NCI-H1105 (cell line): ENCODE measurements around the gene KCNQ4.

ENCODE experiments used
- DNase-seq: peaks from one replicate; lab custom pipeline; 2025; lab: John Stamatoyannopoulos, UW

The KCNQ4 gene

DNA sequence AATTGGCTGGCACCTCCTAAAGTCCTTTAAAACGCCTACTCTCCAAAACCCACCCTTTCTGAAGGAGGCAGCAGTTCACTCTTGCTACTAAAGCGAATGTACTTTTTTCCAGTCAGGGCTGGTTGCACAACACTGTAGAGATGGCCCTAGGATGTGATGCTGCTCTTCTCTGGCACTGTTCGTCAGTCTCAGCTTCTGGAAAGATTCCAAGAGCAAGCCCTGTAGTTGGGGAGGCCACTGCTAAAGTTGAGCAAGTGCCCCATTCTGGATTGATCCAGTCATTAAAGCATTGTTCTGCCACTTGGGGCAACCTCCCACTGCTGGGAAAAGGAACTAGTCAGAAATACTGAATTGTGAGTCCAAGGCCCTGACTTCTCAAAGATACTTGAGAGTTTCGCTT, 28.5 kb upstream of the KCNQ4 start:
- DNase-seq: no peak

DNA sequence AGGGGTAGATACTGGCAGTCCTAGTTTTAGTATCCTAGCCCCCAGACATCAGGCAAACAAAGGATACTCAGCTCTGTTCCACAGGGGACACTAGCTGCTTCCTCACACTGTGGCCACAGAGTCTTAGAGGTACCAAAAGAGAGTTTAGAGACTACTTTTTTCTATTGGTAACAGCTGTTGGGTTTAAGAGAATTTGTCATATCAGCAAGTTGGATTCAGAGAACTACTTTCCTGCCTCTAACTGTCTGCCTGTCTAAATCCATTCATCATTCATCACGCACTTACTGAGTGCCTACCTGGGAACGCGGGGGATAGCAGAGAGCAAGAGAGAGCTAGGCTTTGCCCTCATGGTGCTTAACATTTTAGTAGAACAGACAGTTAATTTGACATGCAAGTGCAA, 27.1 kb upstream of the KCNQ4 start:
- DNase-seq: no peak

DNA sequence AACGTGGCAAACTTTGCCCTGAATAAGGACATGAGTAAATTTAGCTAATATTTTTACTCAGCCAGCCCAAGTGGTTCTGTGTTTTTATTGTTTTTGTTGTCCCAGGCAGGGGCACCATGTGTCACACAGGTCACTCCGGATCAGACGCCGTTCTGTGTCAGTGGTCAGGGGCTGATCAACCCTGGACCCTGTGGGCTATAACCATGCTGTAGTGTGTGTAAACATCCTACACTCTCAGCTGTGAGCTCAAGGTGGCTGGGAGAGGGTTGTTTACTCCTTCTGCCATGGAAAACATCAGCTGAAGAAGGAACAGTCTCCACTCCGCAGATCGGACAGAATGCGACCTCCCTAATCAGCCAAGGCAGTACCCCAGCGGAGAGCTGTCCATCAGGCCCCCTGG, 26.5 kb upstream of the KCNQ4 start:
- no peak for DNase-seq

DNA sequence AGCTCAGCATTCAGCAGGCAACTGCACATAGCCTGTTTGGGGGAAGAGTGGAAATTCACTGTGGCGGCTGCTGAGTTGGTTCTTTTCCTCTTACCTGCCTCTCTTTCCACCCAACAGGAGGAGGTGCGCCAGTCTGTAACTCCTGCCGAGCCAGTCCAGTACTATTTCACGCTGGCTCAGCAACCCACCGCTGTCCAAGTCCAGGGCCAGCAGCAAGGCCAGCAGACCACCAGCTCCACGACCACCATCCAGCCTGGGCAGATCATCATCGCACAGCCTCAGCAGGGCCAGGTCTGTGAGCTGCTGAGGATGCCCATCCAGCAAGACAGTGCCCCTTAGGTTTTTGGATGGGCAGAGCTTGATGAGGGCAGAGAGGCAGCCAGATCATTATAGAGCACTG, 25.6 kb upstream of the KCNQ4 start:
- DNase-seq: no peak

DNA sequence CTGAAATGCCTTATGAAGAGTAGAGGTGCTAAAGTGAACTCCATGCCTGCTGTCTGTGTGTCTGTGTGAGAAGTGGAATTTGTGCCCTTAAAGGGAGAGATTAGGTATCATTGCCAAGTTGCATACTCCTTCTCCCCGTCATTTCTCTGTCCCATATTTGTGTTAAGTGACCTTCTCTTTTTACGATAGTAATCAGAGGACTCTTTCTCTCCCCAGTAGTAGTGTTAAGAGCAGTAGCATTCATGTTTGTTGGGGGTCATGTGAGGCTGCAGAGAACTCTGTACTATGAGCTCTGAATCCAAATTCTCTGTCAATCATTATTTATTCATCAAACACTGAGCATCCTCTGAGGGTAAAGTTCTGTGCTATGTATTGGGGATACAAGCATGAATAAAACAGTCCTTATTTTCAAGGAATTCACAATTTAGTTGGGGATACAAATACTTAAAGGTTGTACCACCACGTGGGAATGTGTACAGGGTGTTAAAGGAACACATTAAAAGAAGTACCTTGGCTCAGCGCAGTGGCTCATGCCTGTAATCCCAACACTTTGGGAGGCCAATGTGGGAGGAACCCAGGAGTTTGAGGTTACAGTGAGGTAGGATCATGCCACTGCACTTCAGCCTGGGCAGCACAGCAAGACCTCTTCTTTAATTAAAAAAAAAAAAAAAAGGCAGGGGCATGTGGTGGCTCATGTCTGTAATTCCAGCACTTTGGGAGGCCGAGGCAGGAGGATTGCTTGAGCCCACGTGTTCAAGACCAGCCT, 24.8 kb upstream of the KCNQ4 start:
- DNase-seq: no peak

DNA sequence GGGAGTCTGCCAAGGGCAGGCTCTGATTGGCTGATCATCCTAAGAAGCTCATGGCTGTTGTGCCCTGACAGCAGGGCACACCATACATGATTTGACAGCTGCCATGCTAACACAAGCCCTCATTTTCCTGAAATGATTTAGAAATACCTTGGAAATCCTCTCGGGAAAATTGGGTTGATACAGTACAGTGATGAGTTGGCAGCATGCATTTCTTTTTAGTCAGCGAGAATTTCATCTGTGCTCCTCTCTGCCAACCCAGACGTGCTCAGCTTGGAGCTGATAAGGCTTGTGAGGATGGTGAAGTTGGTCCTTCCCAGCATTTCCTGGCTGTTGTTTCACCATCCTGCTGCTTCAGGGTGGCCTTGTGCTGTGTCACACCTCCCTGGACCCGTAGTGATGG, 22.6 kb upstream of the KCNQ4 start:
- no peak for DNase-seq

DNA sequence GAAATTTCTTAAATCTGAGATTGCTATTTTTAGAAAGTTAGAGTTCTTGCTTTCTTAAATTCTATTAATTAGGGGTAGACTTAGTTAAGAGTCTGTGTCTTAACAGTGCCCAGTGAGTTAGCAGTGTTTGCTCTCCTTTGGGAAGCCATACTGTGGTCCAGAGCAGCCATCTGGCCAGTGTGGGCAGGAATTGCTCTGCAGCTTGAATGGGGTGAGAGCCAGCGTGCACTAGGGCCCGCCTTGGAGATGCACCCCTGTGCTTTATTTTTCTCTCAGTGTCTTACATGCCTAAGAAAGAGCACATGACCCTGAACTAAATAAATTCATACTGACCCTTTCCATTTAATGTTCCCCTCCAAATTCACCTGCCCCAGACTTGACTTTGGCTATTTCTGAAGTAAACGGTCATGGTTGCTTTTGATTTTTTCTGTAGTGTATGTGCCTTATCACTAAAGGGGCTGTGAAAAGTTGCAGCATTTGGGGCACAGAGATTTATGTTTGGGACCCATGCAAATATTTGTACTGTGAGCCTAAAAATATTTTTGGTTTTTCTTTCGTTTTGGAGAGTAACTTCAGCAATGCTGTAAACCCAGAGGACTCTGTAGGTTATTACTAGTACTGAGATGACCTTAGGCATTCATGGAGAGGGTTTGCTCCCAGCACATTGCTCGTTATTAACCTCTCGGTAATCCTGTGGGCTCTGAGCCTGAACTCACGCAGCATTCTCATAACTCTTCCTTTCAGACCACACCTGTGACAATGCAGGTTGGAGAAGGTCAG, 21.3 kb upstream of the KCNQ4 start:
- DNase-seq: no peak

DNA sequence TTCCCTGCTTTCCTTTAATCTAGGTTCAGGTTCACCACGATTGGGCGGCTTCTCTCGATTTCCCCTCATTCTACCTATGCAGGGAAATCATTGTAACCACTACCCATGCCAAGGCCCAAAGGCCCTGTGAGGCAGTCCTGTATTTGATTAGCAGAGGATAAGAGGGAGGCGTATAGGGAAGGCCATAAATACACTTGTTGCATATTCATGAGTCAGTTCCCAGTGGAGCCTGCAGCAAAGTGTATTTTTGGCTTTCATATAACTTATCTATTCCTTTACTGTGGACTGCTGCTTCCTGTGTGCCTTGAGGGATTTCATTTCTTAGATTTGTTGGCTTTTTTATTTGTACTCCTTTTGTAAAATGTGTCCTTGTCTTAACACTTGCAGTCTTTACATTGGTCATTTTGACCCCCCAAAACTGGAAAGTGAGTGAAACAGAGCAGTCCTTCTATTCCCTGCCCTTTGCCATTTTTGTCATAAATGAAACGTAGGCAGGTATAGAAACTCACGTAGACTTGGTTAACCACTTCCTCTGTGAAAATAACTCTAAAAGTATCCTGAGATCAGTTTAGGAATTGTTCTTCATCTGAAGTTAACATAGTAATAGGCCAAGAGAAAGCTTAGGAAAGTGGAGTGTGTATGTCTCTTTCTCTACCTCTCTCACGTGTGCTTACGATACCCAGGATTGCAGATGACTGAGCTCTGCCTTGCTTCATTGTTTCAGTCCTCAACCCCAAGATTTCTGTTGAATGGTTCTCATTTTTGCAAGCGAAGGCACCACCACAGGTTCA, 19.6 kb upstream of the KCNQ4 start:
- no peak for DNase-seq

DNA sequence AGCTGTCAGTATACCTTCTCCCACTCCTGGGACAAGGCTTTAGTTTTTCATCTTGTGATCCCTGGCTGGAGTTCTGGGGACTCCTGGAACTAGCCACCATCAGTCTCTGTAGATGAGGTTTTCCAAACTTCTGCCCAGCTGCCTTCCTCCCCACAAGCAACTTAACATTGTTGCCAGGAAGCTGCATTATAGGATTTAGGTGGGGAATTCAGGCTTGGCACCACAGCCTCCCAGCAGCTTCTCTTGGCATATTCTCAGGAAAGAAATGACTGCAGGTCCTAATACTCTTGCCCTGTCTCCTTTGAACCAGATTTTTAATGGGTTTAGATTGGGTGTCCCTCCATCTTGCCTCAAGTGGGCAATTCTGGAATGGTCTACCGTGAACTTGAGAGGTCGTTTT, 18.6 kb upstream of the KCNQ4 start:
- no peak for DNase-seq

DNA sequence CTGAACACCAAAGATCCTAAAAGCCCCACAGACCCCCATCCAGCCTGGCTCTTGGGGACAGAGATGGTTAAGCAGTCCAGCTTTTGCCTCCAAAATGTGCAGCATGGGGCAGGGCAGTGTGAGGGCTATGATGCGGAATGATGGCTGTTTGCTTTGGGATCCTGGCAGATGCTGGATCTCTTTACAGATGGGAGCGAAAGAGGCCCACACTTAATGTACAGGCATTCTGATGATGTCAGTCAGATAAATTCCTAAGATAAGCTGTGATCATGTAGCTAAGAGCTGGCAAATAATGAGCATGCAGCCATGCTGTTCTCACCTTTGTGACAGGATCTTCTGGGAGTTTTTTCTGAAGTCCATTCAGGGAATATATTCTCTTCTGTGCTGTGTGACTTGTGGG, 17.6 kb upstream of the KCNQ4 start:
- no peak for DNase-seq

DNA sequence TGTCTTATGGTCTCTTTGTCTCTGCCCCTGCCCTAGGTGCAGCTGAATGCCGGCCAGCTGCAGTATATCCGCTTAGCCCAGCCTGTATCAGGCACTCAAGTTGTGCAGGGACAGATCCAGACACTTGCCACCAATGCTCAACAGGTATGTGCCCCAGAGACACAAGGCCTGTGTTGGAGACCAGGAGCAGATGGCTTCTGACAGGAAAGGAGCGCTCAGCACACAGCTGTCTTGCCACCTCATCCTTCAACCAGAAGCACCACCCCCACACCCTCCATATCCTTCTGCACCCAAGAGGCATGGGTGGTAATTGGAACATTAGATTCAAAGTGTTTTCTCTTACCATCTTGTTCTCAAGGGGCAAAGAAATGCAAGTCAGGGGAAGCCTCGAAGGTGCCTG, 17.0 kb upstream of the KCNQ4 start:
- DNase-seq: no peak

DNA sequence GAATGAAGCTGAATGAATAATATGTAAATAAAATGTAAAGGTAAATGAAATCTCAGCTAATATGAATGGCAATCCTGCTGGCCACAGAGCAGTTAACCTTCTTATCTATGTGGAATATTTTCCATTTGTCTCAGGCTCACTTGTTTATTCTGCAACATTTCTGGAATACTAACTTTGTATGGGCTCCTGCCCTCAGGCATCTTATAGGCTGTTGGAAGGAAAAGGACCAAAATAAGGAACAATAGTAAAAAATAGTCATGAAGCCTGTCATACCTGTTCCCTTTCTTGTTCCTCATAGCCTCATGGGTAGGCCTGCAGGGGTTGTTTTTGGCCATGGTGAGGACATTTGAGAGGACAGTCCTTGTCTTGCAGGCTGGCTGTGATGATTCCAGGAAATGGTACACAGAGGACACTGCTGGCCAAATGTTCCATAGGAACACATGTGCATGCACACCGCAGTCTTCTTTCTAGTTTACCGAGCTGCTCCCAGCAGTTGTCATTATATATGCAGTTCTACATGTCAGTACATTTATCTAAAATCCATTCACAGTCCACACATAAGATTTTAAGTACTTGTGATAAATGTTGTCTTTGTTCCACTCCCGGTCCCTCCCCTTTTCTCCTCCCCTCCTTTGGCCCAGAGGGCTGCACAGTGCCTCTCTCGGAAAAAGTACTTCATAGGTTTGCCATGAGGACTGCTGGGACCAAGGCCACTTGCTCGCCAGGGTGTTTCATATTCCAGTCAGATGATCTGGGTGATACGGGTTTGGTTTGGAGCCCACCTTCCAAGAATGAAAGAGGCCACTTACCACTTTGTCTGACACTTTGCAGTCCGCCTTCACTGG, 15.2 kb upstream of the KCNQ4 start:
- DNase-seq: no peak

DNA sequence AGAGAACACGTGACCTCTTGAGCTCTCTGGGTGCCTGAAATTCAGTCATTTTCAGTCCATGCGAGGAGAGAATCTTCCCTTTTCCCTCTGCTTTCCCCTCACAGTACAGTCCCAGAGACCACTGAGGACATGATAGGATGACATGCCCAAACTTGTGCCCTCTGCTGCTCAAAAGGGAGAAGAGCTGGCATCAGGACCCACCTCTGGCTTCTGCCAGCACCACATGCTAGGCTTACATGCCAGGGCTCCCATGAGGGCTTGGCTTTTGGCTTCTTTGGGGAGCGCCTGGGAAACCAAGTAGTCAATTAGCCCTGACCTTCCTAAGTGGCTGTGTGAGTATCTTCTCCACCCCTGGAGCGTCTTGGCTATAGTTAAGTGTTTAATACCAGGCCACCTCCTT, 13.8 kb upstream of the KCNQ4 start:
- no peak for DNase-seq

DNA sequence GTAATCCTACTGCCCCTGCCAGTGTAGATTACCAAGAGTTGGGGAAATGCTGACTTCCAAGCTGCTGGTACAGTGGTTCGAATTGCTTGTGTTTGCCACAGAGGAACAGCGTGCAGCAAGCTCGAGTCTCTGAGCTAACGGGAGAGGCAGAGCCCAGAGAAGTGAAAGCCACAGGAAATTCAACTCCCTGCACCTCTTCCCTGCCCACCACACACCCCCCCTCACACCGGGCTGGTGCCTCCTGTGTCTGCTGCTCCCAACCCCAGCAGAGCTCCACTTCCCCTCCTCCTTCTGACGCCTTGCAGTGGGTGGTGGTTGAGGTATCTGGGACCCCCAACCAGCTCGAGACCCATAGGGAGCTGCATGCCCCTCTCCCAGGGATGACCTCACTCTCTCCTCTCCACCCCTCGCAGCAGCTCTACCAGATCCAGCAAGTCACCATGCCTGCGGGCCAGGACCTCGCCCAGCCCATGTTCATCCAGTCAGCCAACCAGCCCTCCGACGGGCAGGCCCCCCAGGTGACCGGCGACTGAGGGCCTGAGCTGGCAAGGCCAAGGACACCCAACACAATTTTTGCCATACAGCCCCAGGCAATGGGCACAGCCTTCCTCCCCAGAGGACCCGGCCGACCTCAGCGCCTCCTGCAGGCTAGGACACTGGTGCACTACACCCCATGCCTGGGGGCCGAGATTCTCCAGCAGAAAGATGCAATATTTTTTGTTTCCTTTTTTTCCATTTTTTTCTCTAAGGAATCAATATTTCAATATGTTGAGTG, 13.1 kb upstream of the KCNQ4 start:
- DNase-seq: no peak

DNA sequence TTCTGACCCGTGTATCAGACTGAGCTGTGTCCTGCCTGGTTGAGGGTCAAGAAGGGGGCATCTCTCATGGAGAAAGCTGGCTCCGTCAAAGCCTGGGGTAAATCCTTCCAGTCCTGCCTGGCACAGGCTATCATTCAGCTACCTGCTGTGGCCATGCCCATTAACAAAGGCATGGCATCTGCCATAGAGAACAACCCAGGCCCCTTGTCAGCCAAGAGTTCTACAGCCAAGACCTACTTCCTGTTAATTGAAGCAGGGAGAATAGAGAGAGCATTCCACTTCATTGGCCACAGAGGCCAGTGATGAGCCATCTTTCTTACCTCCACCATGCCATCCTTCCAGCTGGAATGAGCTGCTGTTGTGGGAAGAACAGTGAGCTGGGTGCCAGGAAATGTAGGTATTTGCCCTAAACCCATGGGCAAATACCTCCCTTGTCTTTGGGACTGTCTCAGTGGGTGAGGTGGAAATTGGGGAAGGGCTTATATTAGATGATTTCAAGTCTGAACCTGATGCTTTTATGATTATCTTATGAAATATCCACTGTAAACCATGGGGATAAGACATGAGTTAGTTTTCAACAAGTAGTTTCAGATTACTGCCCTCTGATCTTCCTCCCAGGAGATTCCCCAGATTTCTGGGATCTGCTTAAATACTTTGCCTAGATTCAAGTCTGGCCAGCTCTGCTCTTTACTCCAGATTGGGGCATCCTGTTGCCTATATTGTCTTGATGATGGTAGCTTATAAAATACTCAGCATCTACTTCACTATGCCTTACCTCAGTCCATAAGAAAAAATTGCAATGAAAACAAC, 11.2 kb upstream of the KCNQ4 start:
- DNase-seq: no peak

DNA sequence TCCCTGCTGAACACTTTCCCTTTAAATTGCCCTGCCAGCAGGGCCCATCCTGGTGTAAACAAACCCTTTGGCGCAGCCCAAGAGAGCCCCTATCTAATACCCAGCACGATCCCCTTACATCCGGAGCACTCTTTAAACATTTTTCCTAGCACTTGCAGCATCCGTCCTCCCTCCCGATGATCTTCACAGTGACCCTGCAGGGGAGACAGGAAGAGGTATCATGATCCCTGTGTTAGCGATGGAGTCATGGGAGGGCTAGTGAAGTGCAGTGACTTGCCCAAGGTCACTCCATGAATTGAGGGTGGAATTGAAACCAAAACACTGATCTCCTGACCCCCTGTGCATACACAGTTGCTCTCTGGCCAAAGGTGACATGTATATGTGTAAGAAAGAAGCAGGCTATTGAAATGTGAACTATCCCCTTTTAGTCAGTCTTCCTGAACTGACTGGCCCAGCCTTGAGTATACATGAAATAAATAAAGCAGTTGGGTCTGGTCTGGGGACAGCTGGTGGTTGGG, 9.8 kb upstream of the KCNQ4 start:
- DNase-seq: no peak

DNA sequence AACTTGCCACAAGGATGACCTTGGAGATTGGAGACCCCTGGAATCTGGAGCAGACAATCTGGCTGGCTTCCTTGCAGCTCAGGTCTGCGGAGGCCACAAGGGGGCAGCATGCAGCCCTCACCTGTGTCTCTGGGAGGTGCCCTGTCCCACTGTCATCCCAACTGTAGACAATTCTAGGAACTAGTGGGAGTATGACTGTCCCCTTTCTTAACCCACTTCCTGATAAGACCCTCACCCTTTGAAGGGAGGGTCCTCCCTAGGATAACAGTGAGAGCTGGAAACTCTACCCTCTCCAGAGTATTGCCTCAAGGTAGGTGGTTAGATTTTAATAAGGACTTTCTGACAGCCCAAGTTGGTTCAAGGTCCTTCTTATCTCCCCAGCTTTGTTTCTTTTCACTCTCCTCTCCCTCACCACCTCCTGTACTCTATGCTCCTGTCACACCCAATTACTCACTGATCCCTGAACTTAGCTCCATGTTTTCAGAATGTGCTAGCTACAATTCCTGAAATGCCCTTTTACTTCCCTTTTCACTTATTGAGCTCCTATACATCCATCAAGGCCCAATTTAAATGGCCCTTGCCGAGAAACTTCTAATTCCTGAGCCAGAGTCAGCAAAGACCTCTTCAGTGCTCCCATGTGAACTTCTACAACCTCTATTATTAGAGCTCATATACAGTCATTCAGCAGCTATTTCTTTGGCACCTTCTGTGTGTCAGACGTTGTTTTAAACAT, 9.2 kb upstream of the KCNQ4 start:
- DNase-seq: no peak

DNA sequence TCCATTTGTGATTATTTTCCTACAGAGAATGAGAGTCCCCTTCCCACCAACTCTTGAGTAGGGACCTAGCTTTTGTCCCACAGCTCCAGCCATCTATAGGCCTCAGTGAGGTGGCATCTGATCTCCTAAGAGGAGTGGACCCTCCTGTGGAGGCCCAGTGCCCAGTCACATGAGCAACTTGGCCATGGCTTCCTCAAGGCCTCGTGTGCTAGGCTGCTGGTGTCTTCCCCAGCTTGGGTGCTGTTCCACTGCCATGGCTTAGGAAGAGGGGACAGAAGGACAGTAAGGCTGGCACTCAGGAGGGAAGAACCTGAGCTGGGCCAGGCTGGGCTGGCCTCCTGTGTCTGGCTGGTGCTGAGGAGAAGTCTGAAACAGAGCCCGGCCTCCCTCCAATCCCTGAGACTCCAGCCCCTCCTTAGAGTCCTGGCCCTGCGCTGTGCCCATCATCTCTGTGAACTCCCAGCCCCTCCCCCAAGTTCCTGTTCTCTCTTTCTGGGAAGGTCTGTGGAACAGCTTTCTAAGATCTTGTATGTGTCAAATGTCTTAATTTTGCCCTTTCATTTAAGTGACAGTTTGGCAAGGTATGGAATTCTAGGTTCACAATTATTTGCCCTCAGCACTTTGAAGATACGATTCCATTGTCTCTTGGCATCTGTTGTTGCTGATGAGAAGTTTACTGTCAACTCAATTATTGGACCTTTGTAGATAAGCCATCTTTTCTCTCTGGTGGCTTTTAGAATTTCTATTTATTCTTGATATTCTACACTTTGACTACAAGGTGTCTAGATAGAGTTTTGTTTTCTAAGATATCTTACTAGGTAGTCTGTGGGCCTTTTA, 7.1 kb upstream of the KCNQ4 start:
- no peak for DNase-seq
